ENCODE data around the gene TULP1.

The TULP1 gene

GRCh38 chr6:35463292-35463691, 49.4 kb downstream of the TULP1 start:
- Histone ChIP-seq H3K36me3 (ENCODE audit: control insufficient read depth, insufficient read depth, low read length) (peaks cover 10% of the 10 kb centered on the region), H3K27me3 (ENCODE audit: control insufficient read depth, insufficient read depth, low read length) (no peaks in the 10 kb centered on the region), H3K9me3 (ENCODE audit: control insufficient read depth, insufficient read depth, low read length) (no peaks in the 10 kb centered on the region), H3K4me1 (ENCODE audit: control insufficient read depth, insufficient read depth, low read length) (no peaks in the 10 kb centered on the region; the same call in 1 of the 2 replicates), H3K27ac (ENCODE audit: low read length) (no peak overlapping the region), H3K4me3 (ENCODE audit: low read length) (no peak overlapping the region)
- DNase-seq (ENCODE audit: low read depth, low spot score) = no peak
- no CpG with 5 or more reads among the region's 4 CpGs for WGBS (ENCODE audit: insufficient coverage, insufficient read length)

GRCh38 chr6:35461270-35461669, 51.4 kb downstream of the TULP1 start:
- H3K36me3 ChIP-seq (ENCODE audit: control insufficient read depth, insufficient read depth, low read length) = peaks cover 12% of the 10 kb centered on the region
- WGBS (ENCODE audit: insufficient coverage, insufficient read length) = no CpG with 5 or more reads among the region's 3 CpGs
- no peak for DNase-seq (ENCODE audit: low read depth, low spot score)
- no peaks in the 10 kb centered on the region for H3K4me1 ChIP-seq (ENCODE audit: control insufficient read depth, insufficient read depth, low read length)
- no peaks in the 10 kb centered on the region for H3K27me3 ChIP-seq (ENCODE audit: control insufficient read depth, insufficient read depth, low read length)
- H3K9me3 ChIP-seq (ENCODE audit: control insufficient read depth, insufficient read depth, low read length) = no peaks in the 10 kb centered on the region
- H3K27ac ChIP-seq (ENCODE audit: low read length) = no peak overlapping the region
- H3K4me3 ChIP-seq (ENCODE audit: low read length) = no peak overlapping the region

- Histone ChIP-seq H3K27ac (ENCODE audit: low read length) (no peak overlapping the region), H3K27me3 (ENCODE audit: control insufficient read depth, insufficient read depth, low read length) (no peaks in the 10 kb centered on the region), H3K9me3 (ENCODE audit: control insufficient read depth, insufficient read depth, low read length) (no peaks in the 10 kb centered on the region), H3K4me1 (ENCODE audit: control insufficient read depth, insufficient read depth, low read length) (no peaks in the 10 kb centered on the region), H3K4me3 (ENCODE audit: low read length) (no peak overlapping the region), H3K36me3 (ENCODE audit: control insufficient read depth, insufficient read depth, low read length) (peaks cover 16% of the 10 kb centered on the region)
- WGBS (ENCODE audit: insufficient coverage, insufficient read length) = no CpG with 5 or more reads among the region's 4 CpGs
- no peak for DNase-seq (ENCODE audit: low read depth, low spot score)
Measured at GRCh38 chr6:35457907-35458306, 54.8 kb downstream of the TULP1 start.

- no peak overlapping the region for H3K27ac ChIP-seq (ENCODE audit: low read length)
- no CpG with 5 or more reads among the region's 9 CpGs for WGBS (ENCODE audit: insufficient coverage, insufficient read length)
- H3K4me3 ChIP-seq (ENCODE audit: low read length) = no peak overlapping the region
- H3K27me3 ChIP-seq (ENCODE audit: control insufficient read depth, insufficient read depth, low read length) = no peaks in the 10 kb centered on the region
- peaks cover 11% of the 10 kb centered on the region for H3K36me3 ChIP-seq (ENCODE audit: control insufficient read depth, insufficient read depth, low read length)
- no peaks in the 10 kb centered on the region for H3K9me3 ChIP-seq (ENCODE audit: control insufficient read depth, insufficient read depth, low read length)
- no peak for DNase-seq (ENCODE audit: low read depth, low spot score)
- H3K4me1 ChIP-seq (ENCODE audit: control insufficient read depth, insufficient read depth, low read length) = peaks cover 1% of the 10 kb centered on the region; the same call in 1 of the 2 replicates
Measured at GRCh38 chr6:35454391-35455110, 58.1 kb downstream of the TULP1 start.

GRCh38 chr6:35453236-35453635, 59.5 kb downstream of the TULP1 start:
- Histone ChIP-seq H3K4me1 (ENCODE audit: control insufficient read depth, insufficient read depth, low read length) (peaks cover 1% of the 10 kb centered on the region; the same call in 1 of the 2 replicates), H3K9me3 (ENCODE audit: control insufficient read depth, insufficient read depth, low read length) (no peaks in the 10 kb centered on the region), H3K4me3 (ENCODE audit: low read length) (no peak overlapping the region; the same call in 1 of the 2 replicates), H3K27me3 (ENCODE audit: control insufficient read depth, insufficient read depth, low read length) (no peaks in the 10 kb centered on the region), H3K27ac (ENCODE audit: low read length) (no peak overlapping the region), H3K36me3 (ENCODE audit: control insufficient read depth, insufficient read depth, low read length) (peaks cover 7% of the 10 kb centered on the region; the same call in 1 of the 2 replicates)
- WGBS (ENCODE audit: insufficient coverage, insufficient read length) = no CpG with 5 or more reads among the region's 3 CpGs
- no peak for DNase-seq (ENCODE audit: low read depth, low spot score)

GRCh38 chr6:35452183-35453090, 60.3 kb downstream of the TULP1 start, which contains the start of gene FANCE:
Gene FANCE, plus strand, starts transcription at chr6:35452338. Its CDS starts 208 bp downstream, at chr6:35452546.
- H3K36me3 ChIP-seq (ENCODE audit: control insufficient read depth, insufficient read depth, low read length) = peaks cover 6% of the 10 kb centered on the region; the same call in 1 of the 2 replicates
- no CpG with 5 or more reads among the region's 87 CpGs for WGBS (ENCODE audit: insufficient coverage, insufficient read length)
- H3K27me3 ChIP-seq (ENCODE audit: control insufficient read depth, insufficient read depth, low read length) = no peaks in the 10 kb centered on the region
- H3K4me3 ChIP-seq (ENCODE audit: low read length) = peak within 1 kb of the TSS; percentile 62; the same call in 1 of the 2 replicates
- no peaks in the 10 kb centered on the region for H3K9me3 ChIP-seq (ENCODE audit: control insufficient read depth, insufficient read depth, low read length)
- H3K4me1 ChIP-seq (ENCODE audit: control insufficient read depth, insufficient read depth, low read length) = peaks cover 1% of the 10 kb centered on the region; the same call in 1 of the 2 replicates
- no peak within 1 kb of the TSS for H3K27ac ChIP-seq (ENCODE audit: low read length)
- no peak for DNase-seq (ENCODE audit: low read depth, low spot score)

- Histone ChIP-seq H3K9me3 (ENCODE audit: control insufficient read depth, insufficient read depth, low read length) (no peaks in the 10 kb centered on the region), H3K27me3 (ENCODE audit: control insufficient read depth, insufficient read depth, low read length) (no peaks in the 10 kb centered on the region), H3K27ac (ENCODE audit: low read length) (no peak overlapping the region), H3K4me3 (ENCODE audit: low read length) (no peak overlapping the region; the same call in 1 of the 2 replicates), H3K4me1 (ENCODE audit: control insufficient read depth, insufficient read depth, low read length) (peaks cover 1% of the 10 kb centered on the region; the same call in 1 of the 2 replicates), H3K36me3 (ENCODE audit: control insufficient read depth, insufficient read depth, low read length) (peaks cover 4% of the 10 kb centered on the region; the same call in 1 of the 2 replicates)
- no CpG with 5 or more reads among the region's 20 CpGs for WGBS (ENCODE audit: insufficient coverage, insufficient read length)
- DNase-seq (ENCODE audit: low read depth, low spot score) = no peak
Measured at GRCh38 chr6:35451354-35452182, 61.1 kb downstream of the TULP1 start.

GRCh38 chr6:35449287-35449881, 63.3 kb downstream of the TULP1 start:
- no CpG with 5 or more reads among the region's 14 CpGs for WGBS (ENCODE audit: insufficient coverage, insufficient read length)
- H3K4me1 ChIP-seq (ENCODE audit: control insufficient read depth, insufficient read depth, low read length) = peaks cover 1% of the 10 kb centered on the region; the same call in 1 of the 2 replicates
- H3K4me3 ChIP-seq (ENCODE audit: low read length) = no peak overlapping the region
- H3K27me3 ChIP-seq (ENCODE audit: control insufficient read depth, insufficient read depth, low read length) = no peaks in the 10 kb centered on the region
- H3K36me3 ChIP-seq (ENCODE audit: control insufficient read depth, insufficient read depth, low read length) = no peaks in the 10 kb centered on the region
- no peak for DNase-seq (ENCODE audit: low read depth, low spot score)
- no peak overlapping the region for H3K27ac ChIP-seq (ENCODE audit: low read length)
- H3K9me3 ChIP-seq (ENCODE audit: control insufficient read depth, insufficient read depth, low read length) = no peaks in the 10 kb centered on the region

GRCh38 chr6:35448191-35448590, 64.5 kb downstream of the TULP1 start:
- Histone ChIP-seq H3K36me3 (ENCODE audit: control insufficient read depth, insufficient read depth, low read length) (no peaks in the 10 kb centered on the region), H3K27me3 (ENCODE audit: control insufficient read depth, insufficient read depth, low read length) (no peaks in the 10 kb centered on the region), H3K4me1 (ENCODE audit: control insufficient read depth, insufficient read depth, low read length) (peaks cover 1% of the 10 kb centered on the region; the same call in 1 of the 2 replicates), H3K4me3 (ENCODE audit: low read length) (no peak overlapping the region), H3K27ac (ENCODE audit: low read length) (no peak overlapping the region), H3K9me3 (ENCODE audit: control insufficient read depth, insufficient read depth, low read length) (no peaks in the 10 kb centered on the region)
- no peak for DNase-seq (ENCODE audit: low read depth, low spot score)
- no CpG with 5 or more reads among the region's 7 CpGs for WGBS (ENCODE audit: insufficient coverage, insufficient read length)

All from iPS DF 6.9 (cell line).